Stimulated activated CD4-positive, alpha-beta T cell treated with anti-CD3 and anti-CD28 coated beads, Interleukin-15, amount 100 ng/mL, for 24 hours (primary cell): ENCODE results near the gene TMEM185B.
A peak's percentile ranks its signal among the peaks of the same experiment; 100 is the strongest.

Source experiments
- DNase-seq: peaks from one replicate; pipeline ENCODE4 v3.0.0-alpha.2; 2020

TMEM185B gene

GRCh38 chr2:120230515-120231471 lies 7.6 kb upstream of the TMEM185B start:
- no peak for DNase-seq

GRCh38 chr2:120229341-120229740 lies 6.1 kb upstream of the TMEM185B start:
- DNase-seq, result no peak

- DNase-seq, result no peak
Measured at GRCh38 chr2:120228503-120228902, 5.3 kb upstream of the TMEM185B start.

GRCh38 chr2:120227111-120227991 lies 4.2 kb upstream of the TMEM185B start:
- peak; percentile 57 for DNase-seq

- DNase-seq, result no peak
Measured at GRCh38 chr2:120226316-120226715, 3.1 kb upstream of the TMEM185B start.

- no peak for DNase-seq
Measured at GRCh38 chr2:120225549-120226065, 2.4 kb upstream of the TMEM185B start.

GRCh38 chr2:120224735-120225548 lies 1.7 kb upstream of the TMEM185B start:
- DNase-seq, result no peak

GRCh38 chr2:120224256-120224655 lies 1.1 kb upstream of the TMEM185B start:
- no peak for DNase-seq

- DNase-seq, result no peak
Measured at GRCh38 chr2:120222186-120223033, 790 bp downstream of the TMEM185B start.

- no peak for DNase-seq
Measured at GRCh38 chr2:120221616-120222015, 1.6 kb downstream of the TMEM185B start.

GRCh38 chr2:120220756-120221155 lies 2.4 kb downstream of the TMEM185B start:
- DNase-seq, result no peak

GRCh38 chr2:120219766-120220165 lies 3.4 kb downstream of the TMEM185B start:
- DNase-seq, result no peak

- no peak for DNase-seq
Measured at GRCh38 chr2:120219291-120219690, 3.9 kb downstream of the TMEM185B start.

GRCh38 chr2:120218181-120218580 lies 5.0 kb downstream of the TMEM185B start:
- no peak for DNase-seq

GRCh38 chr2:120210270-120210693 lies 12.9 kb downstream of the TMEM185B start:
- DNase-seq, result no peak

- DNase-seq, result no peak
Measured at GRCh38 chr2:120209427-120210269, 13.6 kb downstream of the TMEM185B start.

GRCh38 chr2:120208381-120209353 lies 14.5 kb downstream of the TMEM185B start:
- no peak for DNase-seq

- peak; percentile 61 for DNase-seq
Measured at GRCh38 chr2:120206022-120206581, 17.1 kb downstream of the TMEM185B start.
